ENCODE measurements around the gene DNAH2.

DNAH2 gene

DNA sequence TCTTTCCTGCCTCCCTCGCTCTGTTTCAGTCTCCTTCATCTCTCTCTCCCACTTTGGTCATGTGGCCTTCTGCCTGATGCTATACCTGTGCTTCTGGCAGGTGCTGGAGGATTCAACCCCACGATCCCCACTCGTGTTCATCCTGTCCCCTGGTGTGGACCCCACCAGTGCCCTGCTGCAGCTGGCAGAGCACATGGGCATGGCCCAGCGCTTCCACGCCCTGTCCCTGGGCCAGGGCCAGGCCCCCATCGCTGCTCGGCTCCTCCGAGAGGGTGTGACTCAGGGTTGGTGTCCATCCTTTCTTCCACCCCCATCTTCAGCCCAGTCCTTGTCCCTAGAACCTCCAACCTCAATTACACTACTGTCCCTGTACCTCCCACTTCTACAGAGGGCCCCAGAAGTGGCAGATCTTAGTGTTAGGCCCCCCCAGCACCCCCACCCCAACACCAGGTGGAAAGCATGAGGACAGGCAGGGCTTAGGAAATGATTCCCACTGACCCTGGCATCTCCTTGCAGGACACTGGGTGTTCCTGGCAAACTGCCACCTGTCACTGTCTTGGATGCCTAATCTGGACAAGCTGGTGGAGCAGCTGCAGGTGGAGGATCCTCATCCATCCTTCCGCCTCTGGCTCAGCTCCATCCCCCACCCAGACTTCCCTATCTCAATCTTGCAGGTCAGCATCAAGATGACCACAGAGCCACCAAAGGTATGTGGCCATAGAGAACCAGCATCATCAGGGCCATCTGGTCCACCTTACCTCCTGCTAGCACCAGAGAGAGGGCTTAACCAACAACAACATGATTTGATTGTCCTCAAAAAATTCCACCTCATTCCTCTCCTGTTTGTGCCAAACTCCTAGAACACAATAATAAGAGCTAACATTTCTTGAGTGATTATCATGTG, 106.7 kb downstream of the DNAH2 start:
- DNase-seq: no peak

GRCh38 chr17:7825206-7825990, 107.9 kb downstream of the DNAH2 start:
- DNase-seq: peak in 1 of 2 experiments; percentile 6

DNA sequence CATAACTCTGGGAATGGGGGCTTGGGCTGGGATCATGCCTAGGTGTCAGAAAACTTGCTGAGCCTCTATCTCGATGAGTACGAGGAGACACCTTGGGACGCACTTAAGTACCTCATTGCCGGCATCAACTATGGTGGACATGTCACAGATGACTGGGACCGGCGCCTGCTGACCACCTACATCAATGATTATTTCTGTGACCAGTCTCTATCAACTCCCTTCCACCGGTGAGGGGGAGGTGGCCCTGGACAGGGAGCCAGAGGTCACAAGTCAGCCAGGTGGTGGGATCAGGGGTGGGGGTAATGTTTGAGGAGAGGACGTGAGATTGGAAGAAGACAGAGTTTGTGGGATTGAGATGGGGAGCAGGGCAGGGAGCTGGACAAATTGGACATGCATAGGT, 113.1 kb downstream of the DNAH2 start:
- no peak for DNase-seq

GRCh38 chr17:7831233-7831632, 113.7 kb downstream of the DNAH2 start:
- DNase-seq: no peak

DNA sequence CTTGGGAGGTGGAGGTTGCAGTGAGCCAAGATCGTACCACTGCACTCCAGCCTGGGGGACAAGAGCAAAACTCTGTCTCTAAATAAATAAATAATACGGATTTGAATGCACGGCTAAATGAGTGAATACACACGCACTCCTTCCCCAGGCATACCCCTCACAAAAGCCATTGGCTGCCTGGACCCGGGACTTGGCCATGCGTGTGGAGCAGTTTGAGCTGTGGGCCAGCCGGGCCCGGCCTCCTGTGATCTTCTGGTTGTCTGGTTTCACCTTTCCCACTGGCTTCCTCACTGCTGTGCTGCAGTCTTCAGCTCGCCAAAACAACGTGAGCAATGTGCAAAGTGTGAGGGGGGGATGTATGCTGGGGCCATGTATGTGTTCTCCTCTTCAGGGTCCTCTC, 114.9 kb downstream of the DNAH2 start:
- DNase-seq: no peak

- no peak for DNase-seq
Measured at GRCh38 chr17:7833011-7833794, 115.7 kb downstream of the DNAH2 start.

DNA sequence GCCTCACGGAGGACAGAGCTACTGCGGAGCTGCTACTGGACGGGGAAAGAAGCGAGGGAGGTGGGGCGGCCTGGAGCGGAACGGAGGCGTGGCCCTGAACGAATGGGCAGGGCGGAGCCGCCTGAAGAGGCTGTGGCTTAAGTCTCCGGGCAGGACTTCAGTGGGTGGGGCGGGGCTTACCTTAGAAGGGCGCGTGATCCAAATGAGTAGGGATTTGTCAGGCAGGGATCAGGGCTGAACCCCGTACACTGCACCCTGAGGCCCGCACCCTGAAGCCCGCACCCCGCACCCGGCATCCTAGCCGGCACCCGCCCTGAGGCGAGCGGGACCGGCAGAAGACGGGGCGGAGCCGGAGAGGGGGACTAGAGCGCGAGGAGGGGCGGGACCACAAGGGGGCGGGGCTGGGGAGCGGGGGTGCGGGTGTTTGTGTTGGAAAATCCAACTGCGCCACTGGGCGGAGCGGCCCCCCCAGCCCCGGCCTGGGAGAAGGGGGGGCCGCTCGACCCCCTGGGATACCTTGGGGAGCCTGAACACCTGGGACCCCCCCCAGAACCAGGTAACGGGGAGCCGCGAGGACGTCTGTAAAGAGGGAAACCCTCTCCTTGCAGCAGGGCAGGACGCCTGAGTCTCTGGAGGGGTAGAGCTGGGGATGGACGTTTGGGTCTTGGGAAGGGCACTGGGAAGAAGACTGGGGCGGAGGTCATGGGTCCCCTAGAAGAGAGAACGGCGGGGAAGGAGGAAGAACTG, 116.4 kb downstream of the DNAH2 start, which contains the start of gene KDM6B:
Gene KDM6B (plus strand): TSS at position 423 of the 747 bp plus-strand sequence. CDS start 11,338 bp downstream, outside the sequence.
- DNase-seq: peak; percentile 31 to 93

DNA sequence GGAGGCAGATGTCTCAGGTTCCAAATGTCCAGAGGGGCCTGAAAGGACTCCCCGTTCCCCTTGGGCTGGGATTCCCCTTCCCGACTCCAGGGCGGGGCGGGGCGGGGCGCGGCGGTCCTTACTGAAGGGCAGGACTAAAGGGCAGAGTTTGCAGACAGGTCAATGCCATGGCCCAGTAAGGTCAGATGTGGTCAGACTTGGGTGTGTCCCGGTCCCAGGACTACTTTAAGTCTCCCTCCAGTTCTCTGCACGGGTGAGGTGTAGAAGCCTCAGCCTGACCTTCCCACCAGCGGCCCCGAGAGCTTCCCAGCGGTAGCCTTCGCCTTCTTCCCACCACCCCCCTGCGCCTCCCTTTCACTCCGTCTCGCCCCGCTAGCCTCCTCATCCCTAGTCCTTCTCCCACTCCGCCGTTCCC, 117.0 kb downstream of the DNAH2 start:
- no peak for DNase-seq

DNA sequence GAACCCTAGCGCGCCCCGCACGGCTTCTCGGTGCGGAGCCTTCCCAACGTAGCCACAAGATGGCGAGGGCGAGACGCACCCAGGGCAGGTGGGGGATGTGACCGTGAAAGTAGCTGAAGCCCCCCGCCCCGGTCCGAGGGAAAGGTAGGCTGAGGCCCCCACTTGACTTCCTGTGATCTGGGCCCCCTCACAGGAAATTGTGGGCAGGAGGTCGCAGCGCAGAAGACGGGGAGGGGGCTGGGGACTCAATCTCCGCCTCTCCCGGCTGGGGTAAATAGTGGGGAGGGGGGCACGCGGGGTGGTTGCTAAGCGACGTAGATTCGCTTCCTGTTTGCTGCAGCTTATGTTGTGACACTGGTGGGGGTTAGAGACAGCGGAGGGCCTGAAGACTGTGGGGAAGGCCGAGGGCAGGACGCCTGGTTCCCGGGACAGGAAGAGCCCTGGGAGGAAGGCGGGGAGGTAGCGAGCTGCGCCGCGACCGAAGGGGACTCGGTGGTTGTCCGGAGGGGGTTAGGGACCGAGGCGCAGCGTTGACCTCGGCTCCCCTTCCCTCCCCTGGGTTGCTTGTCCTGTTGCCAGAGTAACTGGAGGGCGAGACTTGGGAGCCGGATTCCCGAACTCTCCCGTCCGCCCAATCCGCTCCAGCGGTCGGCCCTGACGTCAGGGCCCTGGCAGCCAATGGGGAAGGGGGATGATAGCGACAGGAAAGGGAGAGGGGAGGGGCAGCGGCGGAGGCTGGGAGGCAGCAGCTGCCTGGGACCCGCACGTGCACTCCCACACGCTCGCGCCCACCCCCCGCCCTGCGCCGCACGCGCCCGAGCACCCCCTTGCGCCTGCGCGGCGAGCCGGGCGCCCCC, 117.6 kb downstream of the DNAH2 start:
- DNase-seq: peak; percentile 92 to 96

- DNase-seq: peak in 1 of 2 experiments; percentile 62
Measured at GRCh38 chr17:7835814-7836595, 118.5 kb downstream of the DNAH2 start.

GRCh38 chr17:7836596-7837407, 119.3 kb downstream of the DNAH2 start:
- peak; percentile 92 to 96 for DNase-seq

- DNase-seq: peak in 1 of 2 experiments; percentile 48
Measured at GRCh38 chr17:7837408-7838088, 120.0 kb downstream of the DNAH2 start.

DNA sequence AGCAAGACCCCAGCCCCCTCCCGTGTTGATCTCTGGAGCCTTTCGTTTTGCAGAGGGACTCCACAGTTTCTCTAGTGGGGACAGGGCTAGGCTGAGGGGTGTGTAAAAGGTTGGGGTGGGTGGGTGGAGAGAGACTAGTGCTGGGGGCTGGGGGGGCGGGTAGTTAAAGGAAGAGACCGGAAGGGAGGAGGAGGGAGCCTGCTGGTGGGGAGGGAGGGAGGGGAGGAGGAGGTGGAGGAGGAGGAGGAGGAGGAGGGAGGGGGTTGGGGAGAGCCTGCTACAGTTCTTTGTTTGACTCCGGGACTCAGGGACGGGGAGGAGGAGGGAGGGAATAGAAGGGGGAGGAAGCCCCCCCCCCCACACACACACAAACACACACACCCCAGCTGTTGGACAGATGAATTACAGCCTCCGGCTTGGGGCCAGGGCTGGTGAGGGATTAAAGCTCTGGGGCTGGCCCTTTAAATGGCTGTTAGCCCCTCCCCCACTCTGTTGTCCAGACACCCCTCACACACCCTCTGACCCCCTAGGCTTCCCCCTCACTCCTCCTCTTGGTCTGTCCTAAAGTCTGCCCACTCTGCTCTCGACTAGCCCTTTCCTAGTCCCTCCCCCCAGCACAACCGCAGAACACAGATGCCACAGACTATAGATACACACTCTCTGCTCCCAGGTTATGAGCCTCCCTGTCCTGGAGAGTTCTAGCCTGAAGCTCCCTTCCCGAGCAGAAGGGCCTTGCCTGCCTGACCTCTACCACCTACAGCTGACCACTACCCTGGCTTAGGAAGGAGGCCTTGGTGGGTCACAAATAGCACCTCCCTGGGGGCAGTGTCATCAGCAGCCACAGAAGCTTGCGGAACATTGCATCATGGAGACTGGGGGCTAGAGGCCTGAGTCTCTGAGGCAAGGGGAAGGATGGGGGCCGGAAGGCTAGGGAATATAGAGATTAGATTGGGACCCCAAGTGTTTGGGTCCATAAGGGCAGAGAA, 120.8 kb downstream of the DNAH2 start:
- peak in 1 of 2 experiments; percentile 55 for DNase-seq

DNA sequence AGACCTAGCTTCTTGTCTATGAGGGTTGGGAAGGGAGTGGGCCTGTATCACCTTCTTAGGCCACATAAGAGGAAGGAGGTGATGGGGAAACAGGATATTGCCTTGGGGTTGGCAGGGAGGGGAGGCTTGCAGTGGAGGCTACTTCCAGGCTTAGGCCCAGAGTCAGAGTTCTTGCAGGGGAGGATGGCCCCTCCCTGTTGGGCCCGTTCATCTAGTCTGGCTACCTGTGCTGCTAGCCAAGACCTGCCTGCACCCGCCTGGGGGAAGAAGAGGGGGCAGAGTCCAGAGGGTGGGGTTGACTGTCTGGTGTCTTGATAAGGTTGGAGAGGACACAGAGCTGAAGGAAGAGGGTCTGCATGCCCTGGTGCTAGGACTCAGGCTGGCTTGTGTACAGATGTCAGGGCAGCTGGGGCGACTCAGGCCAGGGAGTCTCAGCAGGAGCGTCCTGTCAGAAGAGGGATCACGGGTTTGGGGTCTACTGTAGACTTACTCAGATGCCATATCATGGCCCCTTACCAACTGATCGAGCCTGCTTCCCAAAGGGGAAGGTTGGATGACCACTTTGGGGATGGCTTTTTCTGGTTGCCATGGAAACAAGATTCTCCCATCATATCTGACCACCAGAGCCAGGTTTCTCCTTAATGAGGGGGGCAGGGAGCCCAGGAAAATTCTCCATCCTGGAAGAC, 121.8 kb downstream of the DNAH2 start:
- DNase-seq: no peak

- DNase-seq: peak; percentile 40 to 41
Measured at GRCh38 chr17:7839876-7840261, 122.3 kb downstream of the DNAH2 start.

GRCh38 chr17:7840441-7840840, 122.9 kb downstream of the DNAH2 start:
- DNase-seq: no peak

- no peak for DNase-seq
Measured at GRCh38 chr17:7840875-7841274, 123.3 kb downstream of the DNAH2 start.
